Upper lobe of left lung (tissue), 6 donors: ENCODE measurements around the gene HVCN1. TPM values are rescaled to one million over a fixed set of nuclear protein-coding genes. Genes with fewer than 3 reads are reported as not detected.
"Not testable (repeated sequence)": the region's sequence is repeated elsewhere in the genome, so short reads cannot be mapped to it uniquely, and the experiment has no call there.

Experiments
- ATAC-seq, 2 donors: fragments of 200-7000 bp; cut with Tn5 transposase; one replicate each; pipeline ENCODE4 v1.9.1; 2022; ENCODE audit warnings: mild to moderate bottlenecking in 2 of 2, moderate library complexity in 2 of 2; ENCODE audit not compliant: low FRiP score in 2 of 2
- DNase-seq, 2 donors: peaks; one replicate each; pipeline ENCODE4 v3.0.0-alpha.2; 2019 to 2020
- H3K27ac ChIP-seq, 4 donors: fragments of 200-600 bp; sonication (generic); one replicate each; pipeline ENCODE4 v1.5.1; 2016 to 2019
- H3K27me3 ChIP-seq, 4 donors: fragments of 200-600 bp; sonication (generic); one replicate each; pipeline ENCODE4 v1.5.1; 2017 to 2019
- H3K36me3 ChIP-seq, 4 donors: fragments of 200-600 bp; sonication (generic); one replicate each; pipeline ENCODE4 v1.5.1; 2016 to 2019
- H3K4me1 ChIP-seq, 4 donors: fragments of 200-600 bp; sonication (generic); one replicate each; pipeline ENCODE4 v1.5.1; 2018 to 2019
- H3K4me3 ChIP-seq, 4 donors: fragments of 200-600 bp; sonication (generic); one replicate each; pipeline ENCODE4 v1.5.1; 2017 to 2019; ENCODE audit warnings: mild to moderate bottlenecking in 2 of 4, moderate library complexity in 1 of 4
- H3K9me3 ChIP-seq, 4 donors: fragments of 200-600 bp; sonication (generic); one replicate each; pipeline ENCODE4 v1.5.1; 2018 to 2019
- CTCF ChIP-seq, 6 experiments: fragments of 450-650 bp in 4 of 6; fragments of 200-600 bp in 2 of 6; sonication (generic) in 2 of 6; IDR thresholded peaks; one replicate each; pipeline ENCODE4 v1.5.1; 2016 to 2019; ENCODE audit warnings: antibody characterized with exemption in 6 of 6
- EP300 ChIP-seq, 4 donors: sonication (generic); formaldehyde crosslinking; IDR thresholded peaks; one replicate each; pipeline ENCODE4 v1.5.1; 2017; ENCODE audit warnings: antibody characterized with exemption in 4 of 4, control low read depth in 2 of 4
- POLR2A ChIP-seq, 4 donors: fragments of 450-650 bp; IDR thresholded peaks; one replicate each; pipeline ENCODE4 v1.5.1; 2016 to 2017; ENCODE audit warnings: antibody characterized with exemption in 4 of 4, mild to moderate bottlenecking in 2 of 4
- POLR2AphosphoS5 ChIP-seq, 2 donors: sonication (generic); formaldehyde crosslinking; IDR thresholded peaks; one replicate each; pipeline ENCODE4 v1.5.1; 2017; ENCODE audit warnings: antibody characterized with exemption in 2 of 2
- WGBS, 2 donors: methylation state at CpG; one replicate each; pipeline ENCODE4 v1.1.5; 2017 to 2018; 5-methylcytosine and 5-hydroxymethylcytosine counted together
- total RNA-seq, 6 donors: library from RNA; depleted of rRNA in 4 of 6; stranded (reverse); fragments of >200 nt in 4 of 6; gene quantifications; one replicate each; pipeline versions ENCODE4 v1.1.0 to v1.2.1, GENCODE V29; 2016 to 2021
- donor health status: DM: no; HTN: no; CAD: no; lungs with moderate emphysema.
- donor health status: DM: no; HTN: yes; CAD: no; lungs with severe emphysema.

Gene HVCN1
- 10 to 100 TPM in 4 of 6 donors, 1 to 10 TPM in 2; 5.8 to 29.2 (median 15.5) TPM for total RNA-seq

DNA sequence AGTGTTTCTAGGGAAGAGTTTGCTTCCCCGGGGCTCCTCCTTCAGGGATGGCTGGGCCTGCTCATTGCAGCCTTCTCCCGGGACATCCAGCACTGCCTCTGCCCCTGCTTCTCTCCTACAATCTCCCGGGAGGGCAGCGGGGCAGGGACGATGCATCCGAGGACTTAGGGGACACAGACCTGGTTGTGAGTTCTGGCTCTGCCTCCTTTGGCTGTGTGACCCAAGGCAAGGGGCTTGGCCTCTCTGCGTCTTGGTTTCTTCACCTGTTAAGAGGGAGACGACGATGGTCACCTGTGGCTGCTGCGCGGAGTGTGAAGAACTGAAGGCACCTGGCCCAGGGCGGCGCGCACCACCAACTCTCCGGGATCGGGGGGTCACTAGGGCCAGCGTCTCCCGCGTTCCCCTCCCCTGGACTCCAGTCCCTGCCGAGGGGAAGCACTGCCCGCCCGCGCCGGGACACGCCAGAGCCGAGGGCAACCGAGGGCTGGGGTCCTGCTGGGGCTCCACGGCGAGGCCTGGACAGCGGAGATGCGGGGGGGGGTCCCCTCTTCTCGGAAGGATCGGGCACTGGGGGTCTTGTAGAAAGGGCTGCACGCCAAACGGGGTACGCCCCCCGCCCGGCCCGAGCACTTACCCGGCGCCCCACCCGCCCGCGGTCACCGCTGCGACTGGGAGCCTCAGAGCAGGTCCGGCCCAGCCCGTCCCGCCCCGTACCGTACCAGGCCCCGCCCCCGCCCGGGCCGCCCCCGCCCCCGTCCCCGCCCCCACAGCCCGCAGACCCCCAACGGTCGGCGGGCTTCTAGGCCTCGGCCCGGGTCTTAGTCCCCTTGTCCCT, at the start of gene HVCN1:
Gene HVCN1, minus strand, starts transcription at position 670 of the 835 bp plus-strand sequence. CDS start 5,870 bp downstream, outside the sequence.
- Histone ChIP-seq H3K36me3 (no peaks in the 10 kb centered on the region), H3K4me3 (peak within 1 kb of the TSS; percentile 33 to 70 (median 60)), H3K27ac (peak within 1 kb of the TSS; percentile 65 to 86 (median 84)), H3K4me1 (peaks cover 14 to 32% (median 23%) of the 10 kb centered on the region in 4 donors), H3K27me3 (peaks cover 0 to 6% (median 0%) of the 10 kb centered on the region in 4 donors), H3K9me3 (no peaks in the 10 kb centered on the region)
- DNase-seq (peak; percentile 66 to 92), ATAC-seq (peak; percentile 72 to 90)
- 5 to 19% methylated on average over 7 to 38 of the region's 64 CpGs for WGBS, 2 donors
- TF ChIP-seq POLR2A (IDR thresholded peaks at IDR 0.05) (peak in 1 of 4 donors; percentile 39), EP300 (IDR thresholded peaks at IDR 0.05) (no peak), POLR2AphosphoS5 (IDR thresholded peaks at IDR 0.05) (no peak), CTCF (IDR thresholded peaks at IDR 0.05) (no peak)

GRCh38 chr12:110737532-110737931, 48.6 kb upstream of the HVCN1 start:
- Histone ChIP-seq H3K4me3 (no peak overlapping the region), H3K36me3 (peaks cover 0 to 7% (median 0%) of the 10 kb centered on the region in 4 donors), H3K4me1 (peaks cover 46 to 66% (median 53%) of the 10 kb centered on the region in 4 donors), H3K27me3 (no peaks in the 10 kb centered on the region), H3K9me3 (no peaks in the 10 kb centered on the region), H3K27ac (no peak overlapping the region)
- no peak for TF ChIP-seq POLR2AphosphoS5 (IDR thresholded peaks at IDR 0.05)
- TF ChIP-seq POLR2A (IDR thresholded peaks at IDR 0.05) = no peak
- TF ChIP-seq CTCF (IDR thresholded peaks at IDR 0.05) = no peak
- no peak for TF ChIP-seq EP300 (IDR thresholded peaks at IDR 0.05)
- DNase-seq (no peak), ATAC-seq (no peak)
- 74 to 82% methylated on average over 3 of the region's 3 CpGs for WGBS, 2 donors

GRCh38 chr12:110737016-110737415, 48.1 kb upstream of the HVCN1 start:
- H3K36me3 ChIP-seq, H3K27ac ChIP-seq, H3K4me3 ChIP-seq, DNase-seq, ATAC-seq, H3K9me3 ChIP-seq, H3K27me3 ChIP-seq: not testable (repeated sequence)
- H3K4me1 ChIP-seq = peaks cover 47 to 66% (median 54%) of the 10 kb centered on the region in 4 donors
- 70 to 73% methylated on average over 5 of the region's 5 CpGs for WGBS, 2 donors

- no peaks in the 10 kb centered on the region for H3K9me3 ChIP-seq
- peak in 1 of 2 donors; percentile 5 for DNase-seq
- no peaks in the 10 kb centered on the region for H3K27me3 ChIP-seq
- no peak overlapping the region for H3K27ac ChIP-seq
- peaks cover 10 to 38% (median 23%) of the 10 kb centered on the region in 4 donors for H3K36me3 ChIP-seq
- 60% methylated on average over 1 of the region's 1 CpG for WGBS, 2 donors
- peaks cover 23 to 51% (median 36%) of the 10 kb centered on the region in 4 donors for H3K4me1 ChIP-seq
- TF ChIP-seq POLR2A (IDR thresholded peaks at IDR 0.05) (no peak), EP300 (IDR thresholded peaks at IDR 0.05) (no peak), CTCF (IDR thresholded peaks at IDR 0.05) (no peak), POLR2AphosphoS5 (IDR thresholded peaks at IDR 0.05) (no peak)
- ATAC-seq = no peak
- H3K4me3 ChIP-seq = no peak overlapping the region
Measured at GRCh38 chr12:110733900-110734299, 45.0 kb upstream of the HVCN1 start.

DNA sequence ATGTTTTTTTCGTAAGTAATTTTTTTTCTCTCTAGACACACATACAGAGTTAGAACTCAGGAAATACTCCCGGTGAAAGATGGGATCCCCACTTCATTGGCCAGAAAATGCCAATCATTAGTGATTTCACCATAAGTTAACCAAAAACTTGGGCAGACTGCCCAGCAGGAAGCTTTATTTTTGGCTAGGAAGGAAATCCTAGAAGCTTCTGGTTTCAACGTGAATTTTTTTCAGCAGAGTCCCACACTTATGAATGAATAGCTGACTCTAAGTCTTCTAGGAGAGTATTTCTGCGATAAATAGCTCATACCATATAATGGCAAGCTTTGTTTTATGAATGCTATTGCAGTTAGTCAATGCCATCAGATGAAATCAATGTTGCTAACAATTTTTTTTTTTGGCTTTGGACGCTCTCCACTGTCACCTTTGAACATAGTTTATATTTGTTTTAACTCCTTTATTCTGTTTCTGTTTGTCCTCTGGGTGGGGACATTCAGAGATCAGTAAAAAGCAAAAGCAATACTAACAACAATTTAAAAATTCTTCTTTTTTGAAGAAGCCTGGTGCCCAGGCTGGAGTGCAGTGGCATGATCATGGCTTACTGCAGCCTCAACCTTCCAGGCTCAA, 44.3 kb upstream of the HVCN1 start:
- TF ChIP-seq POLR2AphosphoS5 (IDR thresholded peaks at IDR 0.05) (no peak), EP300 (IDR thresholded peaks at IDR 0.05) (no peak), CTCF (IDR thresholded peaks at IDR 0.05) (no peak), POLR2A (IDR thresholded peaks at IDR 0.05) (no peak)
- 46 to 47% methylated on average over 5 of the region's 5 CpGs for whole genome bisulfite sequencing, 2 donors
- peaks cover 17 to 46% (median 29%) of the 10 kb centered on the region in 4 donors for H3K4me1 ChIP-seq
- H3K9me3 ChIP-seq = no peaks in the 10 kb centered on the region
- ATAC-seq = no peak
- H3K27me3 ChIP-seq = no peaks in the 10 kb centered on the region
- no peak overlapping the region for H3K27ac ChIP-seq
- peak in 1 of 2 donors; percentile 6 for DNase-seq
- H3K36me3 ChIP-seq = peaks cover 14 to 45% (median 29%) of the 10 kb centered on the region in 4 donors
- H3K4me3 ChIP-seq = no peak overlapping the region
